Islet precursor cell (in vitro differentiated cells): Measurements from ENCODE around the gene DBF4.
"Not testable (repeated sequence)": the region's sequence is repeated elsewhere in the genome, so short reads cannot be mapped to it uniquely, and the experiment has no call there.

ENCODE experiments used
- DNase-seq: peaks from one replicate; pipeline ENCODE4 v3.0.0-alpha.2; 2018

The DBF4 gene

GRCh38 chr7:87876040-87876868, at the start of gene DBF4, which contains the start of gene SLC25A40:
Gene DBF4, plus strand, starts transcription at chr7:87876493. Its CDS starts 240 bp downstream, at chr7:87876733.
Gene SLC25A40, minus strand, starts transcription at chr7:87876360. Its CDS starts 17,633 bp downstream, at chr7:87858727.
- peak; percentile 99 for DNase-seq

- DNase-seq: not testable (repeated sequence)
Measured at GRCh38 chr7:87828383-87828782, 47.9 kb upstream of the DBF4 start.

- DNase-seq: no peak
Measured at GRCh38 chr7:87831097-87831496, 45.2 kb upstream of the DBF4 start.

- DNase-seq: peak; percentile 28
Measured at GRCh38 chr7:87833130-87833529, 43.2 kb upstream of the DBF4 start.

GRCh38 chr7:87837597-87837996, 38.7 kb upstream of the DBF4 start:
- DNase-seq: no peak

- no peak for DNase-seq
Measured at GRCh38 chr7:87850836-87851593, 25.3 kb upstream of the DBF4 start.

- DNase-seq: no peak
Measured at GRCh38 chr7:87852306-87852705, 24.0 kb upstream of the DBF4 start.

- no peak for DNase-seq
Measured at GRCh38 chr7:87853237-87853864, 22.9 kb upstream of the DBF4 start.

- no peak for DNase-seq
Measured at GRCh38 chr7:87858417-87859100, 17.7 kb upstream of the DBF4 start.

- DNase-seq: no peak
Measured at GRCh38 chr7:87866089-87866488, 10.2 kb upstream of the DBF4 start.

GRCh38 chr7:87866533-87866932, 9.8 kb upstream of the DBF4 start:
- DNase-seq: not testable (repeated sequence)

- no peak for DNase-seq
Measured at GRCh38 chr7:87870471-87870870, 5.8 kb upstream of the DBF4 start.

GRCh38 chr7:87872346-87872745, 3.9 kb upstream of the DBF4 start:
- no peak for DNase-seq

- DNase-seq: not testable (repeated sequence)
Measured at GRCh38 chr7:87873328-87873727, 3.0 kb upstream of the DBF4 start.

GRCh38 chr7:87874066-87874465, 2.2 kb upstream of the DBF4 start:
- DNase-seq: no peak

- DNase-seq: no peak
Measured at GRCh38 chr7:87875151-87876039, 898 bp upstream of the DBF4 start.

GRCh38 chr7:87876869-87877234, 559 bp downstream of the DBF4 start:
- DNase-seq: peak; percentile 81

- no peak for DNase-seq
Measured at GRCh38 chr7:87877366-87878040, 1.2 kb downstream of the DBF4 start.

GRCh38 chr7:87878208-87878735, 2.0 kb downstream of the DBF4 start:
- DNase-seq: no peak

- DNase-seq: no peak
Measured at GRCh38 chr7:87882151-87882937, 6.1 kb downstream of the DBF4 start.
